Left ventricle myocardium superior (tissue), 1 donor: ENCODE data around the gene PCSK6. TPM values are rescaled to one million over a fixed set of nuclear protein-coding genes. Genes with fewer than 3 reads are reported as not detected.
"Not testable (repeated sequence)": the region's sequence is repeated elsewhere in the genome, so short reads cannot be mapped to it uniquely, and the experiment has no call there.

ENCODE experiments used
- ATAC-seq: fragments of 200-7000 bp; cut with Tn5 transposase; one replicate; pipeline ENCODE4 v1.9.1; 2020; ENCODE audit warnings: mild to moderate bottlenecking, moderate library complexity
- DNase-seq: peaks from one replicate; pipeline ENCODE4 v3.0.0-alpha.2; 2020
- intact Hi-C: fragments of 100-400 bp; cut with micrococcal nuclease; formaldehyde crosslinking; loops from one replicate; pipeline ENCODE4 v1.11.0; 2022
- total RNA-seq: library from RNA; stranded (reverse); fragmentation: NEBNext Ultra II Directional; extraction: Animal tissue kit (Norgen Biotek cat#: 25700); gene quantifications from one replicate; pipeline ENCODE4 v1.2.1, GENCODE V29; 2021
- donor health status: DM: no; HTN: yes; CAD: no; lungs with severe emphysema.

Gene PCSK6
- total RNA-seq, 1 donor from 2014 or later, result 31.9 TPM

GRCh38 chr15:101427606-101428487, 61.7 kb downstream of the PCSK6 start:
- no peak for ATAC-seq
- intact Hi-C loops, result no loop called here
- DNase-seq, result no peak

DNA sequence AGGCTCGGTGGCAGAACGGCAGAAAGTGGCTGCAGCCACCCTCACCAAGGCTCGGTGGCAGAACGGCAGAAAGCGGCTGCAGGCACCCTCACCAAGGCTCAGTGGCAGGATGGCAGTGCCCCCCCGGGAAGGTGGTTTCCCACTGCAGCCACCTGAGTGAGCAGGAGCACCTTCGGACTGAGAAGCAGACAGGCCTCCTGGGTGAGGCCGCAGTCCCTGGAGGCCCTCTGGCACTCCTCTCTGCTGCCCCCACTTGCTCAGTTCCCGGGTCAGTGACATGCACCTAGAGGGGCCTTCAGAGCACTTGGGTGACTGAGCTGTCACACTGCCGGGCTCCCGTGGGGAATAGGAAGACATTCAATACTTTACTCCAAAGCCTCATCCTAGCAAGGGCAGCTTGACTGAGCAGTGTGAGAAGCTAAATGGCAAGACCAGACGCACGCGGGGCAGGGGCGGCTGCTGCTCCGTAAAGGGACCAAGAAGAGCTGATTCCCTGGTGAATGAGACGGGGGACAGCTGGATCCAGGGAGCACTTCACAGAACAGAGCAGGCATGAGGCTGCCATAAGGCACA, 62.7 kb downstream of the PCSK6 start:
- intact Hi-C loops, result no loop called here
- ATAC-seq, result no peak
- no peak for DNase-seq

GRCh38 chr15:101425787-101426365, 63.6 kb downstream of the PCSK6 start:
- ATAC-seq, result no peak
- intact Hi-C loops, result no loop called here
- no peak for DNase-seq

- ATAC-seq (no peak), DNase-seq (no peak)
- intact Hi-C loops, result no loop called here
These were observed 64.5 kb downstream of the PCSK6 start for GRCh38 chr15:101424984-101425383.

- intact Hi-C loops, result no loop called here
- no peak for DNase-seq
- no peak for ATAC-seq
These were observed 69.3 kb downstream of the PCSK6 start for GRCh38 chr15:101420232-101420631.

GRCh38 chr15:101416475-101416874, 73.0 kb downstream of the PCSK6 start:
- intact Hi-C loops, DNase-seq: not testable (repeated sequence)

DNA sequence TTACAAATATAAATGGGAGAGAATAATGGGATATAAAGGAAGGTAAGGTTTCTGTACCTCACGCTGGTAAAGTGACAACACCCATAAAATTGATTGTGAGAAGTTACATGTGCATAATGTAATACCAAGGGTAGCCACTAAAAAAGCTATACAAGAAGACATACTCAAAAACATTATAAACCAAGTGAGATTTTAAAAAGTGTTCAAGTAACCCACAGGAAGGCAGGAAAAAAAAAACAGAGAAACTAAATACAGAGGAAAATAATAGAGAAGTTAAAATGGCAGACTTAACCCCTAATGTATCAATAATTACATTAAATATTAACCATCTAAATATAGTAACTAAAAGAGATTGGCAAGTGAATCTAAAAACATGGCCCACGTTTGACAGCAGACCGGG, 76.3 kb downstream of the PCSK6 start:
- DNase-seq (no peak), ATAC-seq (no peak)
- intact Hi-C loops, result no loop called here

More at GRCh38 chr15:101416475-101416874, 73.0 kb downstream of the PCSK6 start:
- ATAC-seq, result not testable (repeated sequence)

DNA sequence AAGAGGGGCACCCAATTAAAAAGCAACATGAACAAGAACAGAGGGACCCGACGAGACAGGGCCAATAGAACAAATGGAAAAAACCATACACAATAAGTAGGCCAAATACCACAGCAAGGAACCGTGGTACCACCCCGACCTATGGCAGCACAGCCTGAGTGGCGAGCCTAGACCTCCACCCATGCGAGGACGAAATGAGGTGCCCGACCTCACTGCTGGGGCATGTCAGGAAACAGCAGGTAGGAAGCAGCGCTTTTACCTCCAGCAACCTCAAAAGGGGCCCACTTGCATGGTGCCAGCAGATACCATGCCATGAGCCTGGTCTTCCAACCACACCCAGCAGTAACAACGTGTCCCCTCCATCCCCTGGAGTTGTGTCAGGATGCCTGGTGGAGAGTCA, 77.9 kb downstream of the PCSK6 start:
- ATAC-seq, result no peak
- intact Hi-C loops, result no loop called here
- no peak for DNase-seq

GRCh38 chr15:101411085-101411484, 78.4 kb downstream of the PCSK6 start:
- intact Hi-C loops, result no loop called here
- ATAC-seq (no peak), DNase-seq (no peak)

DNA sequence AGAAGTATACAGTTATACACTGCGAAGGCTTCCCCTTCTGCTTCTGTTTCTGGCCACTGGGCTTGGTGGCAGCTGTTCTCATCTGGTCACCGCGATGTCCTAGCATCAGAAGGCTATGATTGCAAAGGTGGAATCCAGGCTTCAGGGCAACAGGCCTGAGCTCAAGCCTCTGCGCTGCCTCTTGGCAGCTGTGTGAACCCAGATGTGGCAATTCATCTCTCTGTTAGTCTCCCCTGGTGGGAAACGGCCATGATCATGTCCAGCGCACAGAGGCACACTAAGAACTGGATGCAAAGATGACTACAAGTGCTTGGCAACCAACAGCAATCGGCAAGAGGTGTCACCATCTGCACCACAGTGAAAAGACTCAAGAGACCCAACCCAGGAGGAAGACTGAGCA, 78.9 kb downstream of the PCSK6 start:
- DNase-seq (no peak), ATAC-seq (peak; percentile 57)
- intact Hi-C loops, result no loop called here

- intact Hi-C loops, result no loop called here
- ATAC-seq, result no peak
- DNase-seq, result no peak
These were observed 79.9 kb downstream of the PCSK6 start for GRCh38 chr15:101409621-101410020.

DNA sequence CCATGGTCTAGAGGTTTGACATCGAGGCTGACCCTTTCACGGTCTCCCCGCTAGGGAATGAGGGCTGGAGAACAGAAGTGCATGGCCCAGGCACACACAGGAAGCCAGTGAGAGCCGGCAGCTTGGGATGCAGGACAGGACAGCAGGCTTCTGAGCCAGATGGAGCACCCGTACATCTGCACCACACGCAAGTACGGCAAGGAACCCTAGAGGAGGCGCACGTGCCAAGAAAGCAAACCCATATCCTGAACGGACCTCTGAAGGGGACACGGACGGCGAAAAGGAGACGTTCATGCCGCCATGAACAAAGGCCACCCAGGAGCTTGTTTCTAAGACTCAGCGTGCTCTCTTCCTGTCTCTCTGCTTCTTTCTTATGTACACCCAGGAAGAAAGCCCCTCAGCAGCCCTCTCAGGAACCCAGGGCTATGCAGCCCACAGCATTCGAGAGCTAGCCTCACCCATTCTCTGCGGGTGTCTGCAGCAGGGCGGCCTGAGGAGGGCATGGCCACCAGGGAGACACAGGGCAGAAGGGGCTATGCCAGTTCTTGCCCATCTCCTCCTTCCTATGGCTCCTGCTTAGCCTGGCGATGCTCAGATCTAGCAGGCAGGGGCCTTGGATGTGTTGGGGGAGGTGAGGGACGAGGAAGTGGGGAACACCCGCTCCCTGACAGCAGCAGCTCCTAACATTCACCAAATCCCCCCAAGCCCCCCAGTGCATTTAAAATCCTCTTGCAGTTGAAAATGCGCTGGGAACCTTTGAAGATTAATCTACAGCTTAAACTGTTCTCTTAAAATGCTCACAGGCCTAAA, 81.3 kb downstream of the PCSK6 start:
- intact Hi-C loops, result no loop called here
- no peak for ATAC-seq
- no peak for DNase-seq

- ATAC-seq (no peak), DNase-seq (no peak)
- intact Hi-C loops, result no loop called here
These were observed 82.1 kb downstream of the PCSK6 start for GRCh38 chr15:101407439-101407838.

- ATAC-seq, result no peak
- DNase-seq, result no peak
- intact Hi-C loops, result no loop called here
These were observed 82.8 kb downstream of the PCSK6 start for GRCh38 chr15:101406526-101407195.

DNA sequence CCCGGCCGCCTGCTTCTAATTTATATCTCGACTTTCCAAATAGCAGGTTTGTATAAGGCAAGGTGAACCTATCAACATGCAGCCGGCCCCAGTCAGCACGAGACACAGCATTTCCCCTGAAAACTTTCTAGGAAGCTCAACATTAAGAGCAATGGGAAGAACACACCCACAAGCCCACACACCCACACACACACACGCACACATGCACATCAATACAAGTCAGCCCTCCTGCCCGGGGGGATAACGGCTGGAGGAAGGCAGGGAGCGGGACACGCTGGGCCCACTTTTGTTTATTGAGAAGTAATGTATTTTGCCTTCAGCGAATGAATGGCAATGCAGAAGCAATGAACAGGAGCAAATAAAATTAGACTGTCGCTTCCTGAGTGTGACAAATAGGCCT, 83.5 kb downstream of the PCSK6 start:
- ATAC-seq (no peak), DNase-seq (no peak)
- intact Hi-C loops, result no loop called here

- intact Hi-C loops, result no loop called here
- ATAC-seq, result no peak
- DNase-seq, result no peak
These were observed 85.3 kb downstream of the PCSK6 start for GRCh38 chr15:101404245-101404644.

- DNase-seq, intact Hi-C loops, ATAC-seq: not testable (repeated sequence)
These were observed 86.6 kb downstream of the PCSK6 start for GRCh38 chr15:101402883-101403282.

- ATAC-seq (no peak), DNase-seq (no peak)
- intact Hi-C loops, result no loop called here
These were observed 88.2 kb downstream of the PCSK6 start for GRCh38 chr15:101401286-101401685.

- DNase-seq (no peak), ATAC-seq (no peak)
- intact Hi-C loops, result no loop called here
These were observed 90.1 kb downstream of the PCSK6 start for GRCh38 chr15:101399431-101399830.
